HepG2 (cell line): ENCODE data around the gene TNFAIP3. TPM values are rescaled to one million over a fixed set of nuclear protein-coding genes. Genes with fewer than 3 reads are reported as not detected.

Experiments
- ATAC-seq: fragments of 200-7000 bp; cut with Tn5 transposase; 3 replicates; pipeline ENCODE4 v1.9.1; 2020; ENCODE audit warnings: mild to moderate bottlenecking, moderate library complexity
- BruUV-seq: library from RNA; stranded (reverse); fragments of 400-500 nt; replicated peaks from 2 replicates; lab custom pipeline; 2021; lab: Mats Ljungman, UMichigan
- CTCF ChIA-PET: fragments of 300-600 bp; formaldehyde crosslinking; extraction: SDS; loops from one replicate; lab custom pipeline; 2021; ENCODE audit warnings: low total read pairs, inconsistent platforms, low intra/inter-chr PET ratio; lab: Yijun Ruan, JAX
- POLR2A ChIA-PET: fragments of 350-600 bp; sonication (Branson Sonifier 250); formaldehyde crosslinking; loops from one replicate; lab custom pipeline; 2020; ENCODE audit warnings: antibody characterized with exemption, inconsistent platforms; lab: Yijun Ruan, JAX
- DNase-seq: peaks from one replicate; pipeline ENCODE4 v3.0.0-alpha.2; 2015; ENCODE audit warnings: low spot score
- FAIRE-seq: peaks from 3 replicates; lab custom pipeline; 2011; peaks lifted over from hg19 to GRCh38; lab: Jason Lieb, UNC
- H2AFZ ChIP-seq: one replicate; pipeline ENCODE4 v1.6.1; 2011; ENCODE audit warnings: low read length, inconsistent platforms
- H3K27ac ChIP-seq: fragments of 300-600 bp; 3 replicates; pipeline ENCODE4 v1.8.0; 2011; ENCODE audit warnings: mixed run types, mild to moderate bottlenecking, mixed read lengths, low read length, inconsistent platforms; ENCODE audit not compliant: insufficient read depth; ENCODE audit errors: extremely low read length
- H3K27me3 ChIP-seq, 2 experiments: fragments of 200-600 bp in 1 of 2; 2 replicates in 1 of 2; 3 replicates in 1 of 2; pipeline versions ENCODE4 v1.6.0 to v1.8.0; 2011; ENCODE audit warnings: low read length in 2 of 2, mild to moderate bottlenecking in 2 of 2, moderate library complexity in 2 of 2, inconsistent platforms in 1 of 2; ENCODE audit not compliant: insufficient read depth in 2 of 2, control insufficient read depth in 1 of 2
- H3K36me3 ChIP-seq, 2 experiments: fragments of 200-600 bp in 1 of 2; replicated peaks in 1 of 2; 2 replicates in 1 of 2; 3 replicates in 1 of 2; pipeline versions ENCODE4 v1.5.1 to v1.8.0; 2011; ENCODE audit warnings: low read length in 2 of 2, inconsistent platforms in 1 of 2; ENCODE audit not compliant: insufficient read depth in 2 of 2, control insufficient read depth in 1 of 2
- H3K4me1 ChIP-seq: 2 replicates; pipeline ENCODE4 v1.5.1; 2012; ENCODE audit warnings: low read length, inconsistent platforms; ENCODE audit not compliant: insufficient read depth
- H3K4me2 ChIP-seq: 2 replicates; pipeline ENCODE4 v1.6.0; 2011; ENCODE audit warnings: low read depth, low read length, inconsistent platforms
- H3K4me3 ChIP-seq, 3 experiments: fragments of 200-600 bp in 1 of 3; sonication (generic), shearing (Covaris generic) in 1 of 3; replicated peaks in 1 of 3; 2 replicates each; pipeline ENCODE4 v1.5.1; 2011 to 2016; ENCODE audit warnings: low read length in 3 of 3, inconsistent platforms in 2 of 3, low read depth in 2 of 3, mild to moderate bottlenecking in 2 of 3, control low read depth in 1 of 3, mixed read lengths in 1 of 3; ENCODE audit not compliant: insufficient read depth in 1 of 3
- H3K79me2 ChIP-seq: one replicate; pipeline ENCODE4 v1.6.1; 2011; ENCODE audit warnings: low read length, inconsistent platforms; ENCODE audit not compliant: insufficient read depth
- H3K9ac ChIP-seq: 2 replicates; pipeline ENCODE4 v1.6.0; 2011; ENCODE audit warnings: mild to moderate bottlenecking, low read depth, low read length, inconsistent platforms; ENCODE audit not compliant: insufficient read depth
- H3K9me3 ChIP-seq: 2 replicates; pipeline ENCODE4 v1.5.1; 2012; ENCODE audit warnings: mild to moderate bottlenecking, low read length
- H4K20me1 ChIP-seq: 2 replicates; pipeline ENCODE4 v1.6.0; 2011; ENCODE audit warnings: inconsistent platforms, mild to moderate bottlenecking, low read length, moderate library complexity; ENCODE audit not compliant: insufficient read depth
- ARHGAP35 ChIP-seq: sonication (generic); formaldehyde crosslinking; IDR thresholded peaks from 2 replicates; pipeline ENCODE4 v1.9.0; 2022; ENCODE audit warnings: mild to moderate bottlenecking, inconsistent platforms, moderate library complexity, missing genetic modification reagents, borderline replicate concordance
- FOXA3 ChIP-seq: IDR thresholded peaks from 2 replicates; pipeline ENCODE4 v1.6.1; 2016; ENCODE audit warnings: missing genetic modification reagents, missing compliant biosample characterization
- GTF3A ChIP-seq: sonication (generic); formaldehyde crosslinking; conservative IDR thresholded peaks from 2 replicates; pipeline ENCODE4 v1.4.0; 2020; ENCODE audit warnings: mild to moderate bottlenecking, missing genetic modification reagents
- MED1 ChIP-seq: sonication (generic); formaldehyde crosslinking; IDR thresholded peaks from 2 replicates; pipeline ENCODE4 v1.4.0; 2020; ENCODE audit warnings: missing genetic modification reagents
- POLR2A ChIP-seq, 2 experiments: IDR thresholded peaks; 2 replicates each; pipeline ENCODE4 v1.6.1; 2011; ENCODE audit warnings: low read depth in 2 of 2, low read length in 2 of 2, mild to moderate bottlenecking in 1 of 2, moderate library complexity in 1 of 2; ENCODE audit not compliant: insufficient read depth in 1 of 2
- SETDB1 ChIP-seq: sonication (generic); formaldehyde crosslinking; IDR thresholded peaks from 2 replicates; pipeline ENCODE4 v1.5.1; 2020; ENCODE audit warnings: missing genetic modification reagents, mild to moderate bottlenecking, borderline replicate concordance
- ZNF572 ChIP-seq: sonication (generic); formaldehyde crosslinking; IDR thresholded peaks from 2 replicates; pipeline ENCODE4 v1.5.1; 2020; ENCODE audit warnings: mild to moderate bottlenecking, missing genetic modification reagents
- ZNF598 ChIP-seq: sonication (generic); formaldehyde crosslinking; IDR thresholded peaks from 2 replicates; pipeline ENCODE4 v1.5.1; 2020; ENCODE audit warnings: mild to moderate bottlenecking, missing genetic modification reagents, borderline replicate concordance
- WGBS: methylation state at CpG from one replicate; pipeline ENCODE4 v1.1.6; 2017; ENCODE audit warnings: low lambda C conversion rate; 5-methylcytosine and 5-hydroxymethylcytosine counted together
- in situ Hi-C: cut with HindIII; loops from 2 replicates; pipeline ENCODE4 v1.10.0; 2017; ENCODE audit warnings: low pct_unique_long_range_greater_than_20kb; ENCODE audit not compliant: extremely low pct_ligation_motif_present
- intact Hi-C: fragments of 100-400 bp; cut with micrococcal nuclease; formaldehyde crosslinking; loops from one replicate; pipeline ENCODE4 v1.10.0; 2022; ENCODE audit not compliant: unreplicated experiment
- polyA plus RNA-seq, 8 experiments: library from polyadenylated mRNA; depleted of rRNA in 3 of 8; stranded (reverse) in 7 of 8; unstranded in 1 of 8; fragments of >200 nt; fragmentation: Illumina TruSeq in 4 of 8; extraction: Trizol in 4 of 8; gene quantifications; 2 replicates each; pipeline versions ENCODE4 v1.2.1 to v1.2.3, GENCODE V29; 2011 to 2016; ENCODE audit warnings: low read depth in 4 of 8, missing spikeins in 1 of 8, mixed read lengths in 1 of 8; ENCODE audit not compliant: insufficient read depth in 1 of 8
- total RNA-seq, 5 experiments: library from RNA; depleted of rRNA; stranded (reverse); fragments of >200 nt; fragmentation: Illumina TruSeq; extraction: Trizol; gene quantifications; 2 replicates each; pipeline ENCODE4 v1.2.3, GENCODE V29; 2016; ENCODE audit warnings: low read depth in 1 of 5
- TF ChIP-seq, protein P1 (sequence below): IDR thresholded peaks from 2 replicates; pipeline ENCODE4 v1.6.1; 2016; ENCODE audit warnings: low read depth, missing genetic modification reagents, missing compliant biosample characterization
- TF ChIP-seq, protein P2 (sequence below): sonication (generic); formaldehyde crosslinking; IDR thresholded peaks from 2 replicates; pipeline ENCODE4 v1.8.0; 2022; ENCODE audit warnings: missing genetic modification reagents, mild to moderate bottlenecking, moderate library complexity, borderline replicate concordance

Gene TNFAIP3
- total and polyA plus RNA-seq, 2 of the 13 experiments (the other 11 are each of a cell fraction or from before 2014, with no cell fraction given): 28.2 to 47.1 TPM

DNA sequence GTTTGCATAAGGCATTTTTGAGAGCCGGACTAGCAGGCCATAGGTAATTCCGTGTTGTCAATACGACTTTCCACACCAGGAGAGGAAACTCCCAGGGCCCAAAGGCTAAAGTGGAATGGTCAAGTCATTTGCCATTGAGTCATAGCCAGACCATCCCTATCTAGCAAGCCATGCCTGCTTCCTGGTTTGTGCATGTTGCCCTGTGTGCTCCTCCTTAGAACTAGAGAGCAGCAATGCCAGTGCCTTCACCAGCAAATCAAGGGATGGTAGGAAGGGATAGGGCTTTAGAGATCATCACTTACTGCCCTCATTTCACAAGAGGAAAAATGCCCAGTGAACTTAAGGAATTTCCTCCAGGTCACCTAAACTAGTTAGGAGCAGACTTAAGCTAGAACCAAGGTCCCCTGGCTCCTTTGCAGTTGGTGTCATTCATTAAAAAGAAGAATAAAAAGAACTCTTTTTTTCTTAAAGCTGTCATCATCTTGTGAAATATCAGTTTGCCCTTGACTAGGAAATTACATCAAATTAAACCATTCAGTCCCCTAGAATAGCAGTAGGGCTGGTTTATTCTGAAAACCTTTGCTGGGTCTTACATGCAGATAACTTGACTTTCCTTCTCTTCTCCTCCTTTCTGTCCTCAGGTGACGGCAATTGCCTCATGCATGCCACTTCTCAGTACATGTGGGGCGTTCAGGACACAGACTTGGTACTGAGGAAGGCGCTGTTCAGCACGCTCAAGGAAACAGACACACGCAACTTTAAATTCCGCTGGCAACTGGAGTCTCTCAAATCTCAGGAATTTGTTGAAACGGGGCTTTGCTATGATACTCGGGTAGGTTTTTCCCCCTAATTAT is 7.4 kb downstream of the TNFAIP3 start (continued):
- TF ChIP-seq, protein P1, sequence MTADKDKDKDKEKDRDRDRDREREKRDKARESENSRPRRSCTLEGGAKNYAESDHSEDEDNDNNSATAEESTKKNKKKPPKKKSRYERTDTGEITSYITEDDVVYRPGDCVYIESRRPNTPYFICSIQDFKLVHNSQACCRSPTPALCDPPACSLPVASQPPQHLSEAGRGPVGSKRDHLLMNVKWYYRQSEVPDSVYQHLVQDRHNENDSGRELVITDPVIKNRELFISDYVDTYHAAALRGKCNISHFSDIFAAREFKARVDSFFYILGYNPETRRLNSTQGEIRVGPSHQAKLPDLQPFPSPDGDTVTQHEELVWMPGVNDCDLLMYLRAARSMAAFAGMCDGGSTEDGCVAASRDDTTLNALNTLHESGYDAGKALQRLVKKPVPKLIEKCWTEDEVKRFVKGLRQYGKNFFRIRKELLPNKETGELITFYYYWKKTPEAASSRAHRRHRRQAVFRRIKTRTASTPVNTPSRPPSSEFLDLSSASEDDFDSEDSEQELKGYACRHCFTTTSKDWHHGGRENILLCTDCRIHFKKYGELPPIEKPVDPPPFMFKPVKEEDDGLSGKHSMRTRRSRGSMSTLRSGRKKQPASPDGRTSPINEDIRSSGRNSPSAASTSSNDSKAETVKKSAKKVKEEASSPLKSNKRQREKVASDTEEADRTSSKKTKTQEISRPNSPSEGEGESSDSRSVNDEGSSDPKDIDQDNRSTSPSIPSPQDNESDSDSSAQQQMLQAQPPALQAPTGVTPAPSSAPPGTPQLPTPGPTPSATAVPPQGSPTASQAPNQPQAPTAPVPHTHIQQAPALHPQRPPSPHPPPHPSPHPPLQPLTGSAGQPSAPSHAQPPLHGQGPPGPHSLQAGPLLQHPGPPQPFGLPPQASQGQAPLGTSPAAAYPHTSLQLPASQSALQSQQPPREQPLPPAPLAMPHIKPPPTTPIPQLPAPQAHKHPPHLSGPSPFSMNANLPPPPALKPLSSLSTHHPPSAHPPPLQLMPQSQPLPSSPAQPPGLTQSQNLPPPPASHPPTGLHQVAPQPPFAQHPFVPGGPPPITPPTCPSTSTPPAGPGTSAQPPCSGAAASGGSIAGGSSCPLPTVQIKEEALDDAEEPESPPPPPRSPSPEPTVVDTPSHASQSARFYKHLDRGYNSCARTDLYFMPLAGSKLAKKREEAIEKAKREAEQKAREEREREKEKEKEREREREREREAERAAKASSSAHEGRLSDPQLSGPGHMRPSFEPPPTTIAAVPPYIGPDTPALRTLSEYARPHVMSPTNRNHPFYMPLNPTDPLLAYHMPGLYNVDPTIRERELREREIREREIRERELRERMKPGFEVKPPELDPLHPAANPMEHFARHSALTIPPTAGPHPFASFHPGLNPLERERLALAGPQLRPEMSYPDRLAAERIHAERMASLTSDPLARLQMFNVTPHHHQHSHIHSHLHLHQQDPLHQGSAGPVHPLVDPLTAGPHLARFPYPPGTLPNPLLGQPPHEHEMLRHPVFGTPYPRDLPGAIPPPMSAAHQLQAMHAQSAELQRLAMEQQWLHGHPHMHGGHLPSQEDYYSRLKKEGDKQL (CRISPR knock-in tag): no peak
- TF ChIP-seq GTF3A (CRISPR knock-in tag): no peak
- TF ChIP-seq FOXA3 (CRISPR knock-in tag): no peak
- TF ChIP-seq MED1 (CRISPR knock-in tag): 0 out of 2 replicates have a peak, but pooled peaks have one; percentile 21

DNA sequence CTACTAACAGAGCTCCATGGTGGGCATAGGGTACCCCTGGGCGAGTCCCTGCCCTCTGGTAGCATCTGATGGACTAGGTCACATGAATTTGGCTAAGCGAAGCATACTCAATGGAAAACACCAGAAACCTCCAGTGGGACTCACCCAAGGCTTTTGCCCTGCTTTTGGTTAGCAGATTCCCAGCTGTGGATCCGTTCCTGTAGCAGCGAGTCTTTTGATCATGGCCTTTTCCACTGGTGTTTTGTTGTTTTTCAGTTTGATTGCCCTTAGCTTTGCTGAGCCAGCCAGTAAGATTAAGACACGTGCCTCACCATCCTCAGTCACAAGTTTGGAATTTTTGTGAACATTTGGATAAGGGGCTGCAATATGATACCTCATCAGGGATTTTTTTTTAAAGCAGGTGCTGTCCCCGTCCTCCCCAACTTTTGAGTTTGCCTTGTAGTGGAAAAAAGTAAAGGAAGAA is 8.0 kb downstream of the TNFAIP3 start:
- H3K9me3 ChIP-seq: no peaks in the 10 kb centered on the region
- ATAC-seq (no peak), DNase-seq (no peak), FAIRE-seq (no peak)
- no peaks in the 10 kb centered on the region; a peak in 1 of 5 replicates for H3K27me3 ChIP-seq
- no peak overlapping the region for H3K9ac ChIP-seq
- POLR2A ChIA-PET: no interaction called here
- H2AFZ ChIP-seq: no peak overlapping the region
- H3K4me1 ChIP-seq: peaks cover 58% of the 10 kb centered on the region
- H3K36me3 ChIP-seq: peaks cover 47 to 87% of the 10 kb centered on the region in 2 experiments
- H3K4me2 ChIP-seq: no peak overlapping the region
- H3K79me2 ChIP-seq: peaks cover 68% of the 10 kb centered on the region
- intact Hi-C loops: no loop called here
- WGBS: 98% methylated on average over 6 of the region's 6 CpGs
- BruUV-seq: no TSS peak
- H3K27ac ChIP-seq: no peak overlapping the region
- H4K20me1 ChIP-seq: peaks cover 58% of the 10 kb centered on the region
- in situ Hi-C loops: no loop called here
- CTCF ChIA-PET: no interaction called here
- TF ChIP-seq SETDB1 (CRISPR knock-in tag): peak; percentile 32; the same call in 1 of the 2 replicates
- TF ChIP-seq ARHGAP35 (CRISPR knock-in tag): 0 out of 2 replicates have a peak, but pooled peaks have one; percentile 26
- TF ChIP-seq, protein P2, sequence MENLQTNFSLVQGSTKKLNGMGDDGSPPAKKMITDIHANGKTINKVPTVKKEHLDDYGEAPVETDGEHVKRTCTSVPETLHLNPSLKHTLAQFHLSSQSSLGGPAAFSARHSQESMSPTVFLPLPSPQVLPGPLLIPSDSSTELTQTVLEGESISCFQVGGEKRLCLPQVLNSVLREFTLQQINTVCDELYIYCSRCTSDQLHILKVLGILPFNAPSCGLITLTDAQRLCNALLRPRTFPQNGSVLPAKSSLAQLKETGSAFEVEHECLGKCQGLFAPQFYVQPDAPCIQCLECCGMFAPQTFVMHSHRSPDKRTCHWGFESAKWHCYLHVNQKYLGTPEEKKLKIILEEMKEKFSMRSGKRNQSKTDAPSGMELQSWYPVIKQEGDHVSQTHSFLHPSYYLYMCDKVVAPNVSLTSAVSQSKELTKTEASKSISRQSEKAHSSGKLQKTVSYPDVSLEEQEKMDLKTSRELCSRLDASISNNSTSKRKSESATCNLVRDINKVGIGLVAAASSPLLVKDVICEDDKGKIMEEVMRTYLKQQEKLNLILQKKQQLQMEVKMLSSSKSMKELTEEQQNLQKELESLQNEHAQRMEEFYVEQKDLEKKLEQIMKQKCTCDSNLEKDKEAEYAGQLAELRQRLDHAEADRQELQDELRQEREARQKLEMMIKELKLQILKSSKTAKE (CRISPR knock-in tag): no peak
- TF ChIP-seq ZNF598: 0 out of 2 replicates have a peak, but pooled peaks have one; percentile 25
- 0 out of 4 replicates have a peak, but pooled peaks of 1 of the 2 experiments have one; percentile 13 for TF ChIP-seq POLR2A (IDR thresholded peaks at IDR 0.05; ENCODE audit: insufficient read depth in 1 of 2, low read depth in 2 of 2, low read length in 2 of 2)
- 0 out of 2 replicates have a peak, but pooled peaks have one; percentile 22 for TF ChIP-seq ZNF572
- H3K4me3 ChIP-seq: no peak overlapping the region
